Neuron (in vitro differentiated cells): ENCODE data around the gene ZMYM2.

ENCODE experiments used
- H2AFZ ChIP-seq: one replicate; pipeline ENCODE4 v1.6.1; 2013; ENCODE audit warnings: low read depth, mild to moderate bottlenecking, inconsistent platforms, low read length, moderate library complexity
- H3K27me3 ChIP-seq: one replicate; pipeline ENCODE4 v1.6.1; 2013; ENCODE audit warnings: low read length; ENCODE audit not compliant: insufficient read depth
- H3K36me3 ChIP-seq: one replicate; pipeline ENCODE4 v1.6.1; 2013; ENCODE audit warnings: low read length; ENCODE audit not compliant: insufficient read depth
- H3K4me1 ChIP-seq: one replicate; pipeline ENCODE4 v1.6.1; 2013; ENCODE audit warnings: low read length; ENCODE audit not compliant: insufficient read depth
- H3K4me3 ChIP-seq: 2 replicates; pipeline ENCODE4 v1.5.1; 2013; ENCODE audit warnings: mild to moderate bottlenecking, low read length, moderate library complexity
- H3K9me3 ChIP-seq: one replicate; pipeline ENCODE4 v1.6.1; 2013; ENCODE audit warnings: low read length

Gene ZMYM2

DNA sequence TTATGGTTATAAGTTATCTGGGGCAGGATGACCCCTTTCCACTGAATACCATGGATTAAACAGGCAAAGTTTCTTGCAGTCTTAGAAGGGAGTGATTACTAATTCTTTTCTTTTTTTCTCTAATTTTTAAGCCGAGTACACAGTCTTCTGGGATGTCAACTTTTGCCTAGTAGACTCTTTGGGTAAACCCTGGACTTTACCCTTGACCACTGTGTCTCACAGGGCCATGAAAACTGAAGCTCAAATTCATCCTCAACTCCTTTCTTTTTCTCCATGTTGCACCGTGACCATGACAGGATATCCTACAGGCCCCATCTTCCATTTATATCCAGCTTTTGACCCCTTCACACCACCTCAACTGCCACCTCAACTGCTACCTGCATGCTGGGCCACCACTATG lies 150.5 kb downstream of the ZMYM2 start:
- Histone ChIP-seq H3K9me3 (no peaks in the 10 kb centered on the region), H3K4me1 (no peaks in the 10 kb centered on the region), H2AFZ (no peak overlapping the region), H3K36me3 (no peaks in the 10 kb centered on the region), H3K4me3 (no peak overlapping the region), H3K27me3 (peaks cover 4% of the 10 kb centered on the region)

DNA sequence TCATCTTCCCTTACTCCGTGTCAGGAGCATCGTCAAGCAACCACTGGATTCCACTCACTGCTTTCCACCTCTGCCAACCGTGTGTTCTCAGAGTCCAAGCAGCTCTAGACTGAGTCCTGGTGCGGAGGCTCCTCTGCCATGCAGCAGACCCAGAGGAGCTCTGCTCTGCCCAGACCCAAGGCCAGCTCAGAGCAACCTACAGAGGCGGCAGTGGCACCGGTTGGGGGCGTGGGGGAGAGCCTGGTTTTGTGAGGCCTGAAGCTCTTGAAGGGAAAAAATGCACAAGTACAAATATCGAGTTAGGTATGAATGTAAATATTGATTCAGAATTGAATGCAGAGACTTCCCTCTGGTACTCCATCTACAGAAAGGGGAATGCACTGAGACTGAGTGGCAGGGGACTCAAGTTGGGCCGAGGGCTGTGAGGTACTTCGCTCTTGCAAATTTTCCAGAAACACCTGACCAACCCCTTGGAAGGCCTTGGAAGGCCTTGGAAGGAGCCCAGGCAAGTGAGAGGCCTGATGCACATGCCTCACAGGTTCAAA lies 155.6 kb downstream of the ZMYM2 start:
- H2AFZ ChIP-seq = no peak overlapping the region
- H3K4me3 ChIP-seq = no peak overlapping the region
- H3K27me3 ChIP-seq = peaks cover 2% of the 10 kb centered on the region
- H3K4me1 ChIP-seq = peaks cover 3% of the 10 kb centered on the region
- no peaks in the 10 kb centered on the region for H3K36me3 ChIP-seq
- H3K9me3 ChIP-seq = no peaks in the 10 kb centered on the region

- Histone ChIP-seq H3K9me3 (no peaks in the 10 kb centered on the region), H3K27me3 (peaks cover 4% of the 10 kb centered on the region), H3K36me3 (no peaks in the 10 kb centered on the region), H3K4me1 (peaks cover 3% of the 10 kb centered on the region), H3K4me3 (no peak overlapping the region), H2AFZ (no peak overlapping the region)
These were observed 157.7 kb downstream of the ZMYM2 start for GRCh38 chr13:20116213-20116612.

DNA sequence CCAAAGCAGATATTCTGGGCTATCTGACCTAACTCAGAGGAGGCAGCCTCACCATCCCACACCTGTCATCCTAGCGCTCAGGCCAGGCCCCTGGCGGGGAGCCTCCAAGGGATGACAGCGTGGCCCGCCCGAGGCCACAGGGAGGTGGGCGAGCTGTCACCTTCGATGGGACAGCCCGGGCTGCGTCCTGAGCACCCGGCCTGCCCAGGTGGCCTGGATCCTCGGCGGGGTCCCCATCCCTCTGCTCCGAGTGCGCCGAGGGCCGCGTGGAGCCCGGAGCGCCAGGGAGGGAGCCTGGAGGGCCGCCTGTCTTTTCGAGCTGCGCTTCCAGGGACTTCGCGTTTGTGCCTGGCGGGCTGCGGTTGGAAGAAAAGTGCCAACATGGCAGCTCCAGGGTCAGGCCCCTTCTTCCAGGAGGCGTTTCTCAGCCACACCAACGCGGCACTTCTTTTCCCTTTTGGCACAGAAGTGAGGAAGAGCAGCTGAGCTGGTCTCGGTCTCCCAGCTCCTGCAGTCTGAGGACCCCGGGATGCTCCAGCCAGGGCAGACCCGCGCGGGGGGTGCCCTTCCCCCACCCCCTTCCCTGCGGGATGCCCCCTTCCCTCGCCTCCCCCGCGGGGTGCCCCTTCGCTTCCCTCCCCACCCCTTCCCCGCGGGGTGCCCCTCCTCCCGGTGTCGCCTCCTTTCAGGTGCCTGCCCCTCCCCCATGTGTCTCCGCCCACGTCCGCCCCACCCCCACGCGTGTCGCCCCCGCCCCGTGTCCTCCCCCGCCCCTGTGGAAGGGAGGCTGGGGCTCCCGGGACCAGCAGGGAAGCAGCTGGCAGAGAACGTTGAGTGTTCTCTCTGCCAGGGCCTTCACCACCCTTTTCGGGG lies 160.0 kb downstream of the ZMYM2 start:
- no peaks in the 10 kb centered on the region for H3K36me3 ChIP-seq
- H3K27me3 ChIP-seq = peaks cover 8% of the 10 kb centered on the region
- peak overlapping the region; percentile 74 for H2AFZ ChIP-seq
- H3K9me3 ChIP-seq = no peaks in the 10 kb centered on the region
- H3K4me3 ChIP-seq = peak overlapping the region; percentile 25
- H3K4me1 ChIP-seq = peaks cover 3% of the 10 kb centered on the region

- H3K36me3 ChIP-seq = no peaks in the 10 kb centered on the region
- H2AFZ ChIP-seq = peak overlapping the region; percentile 20
- no peak overlapping the region for H3K4me3 ChIP-seq
- peaks cover 3% of the 10 kb centered on the region for H3K4me1 ChIP-seq
- H3K27me3 ChIP-seq = peaks cover 12% of the 10 kb centered on the region
- no peaks in the 10 kb centered on the region for H3K9me3 ChIP-seq
These were observed 161.4 kb downstream of the ZMYM2 start for GRCh38 chr13:20119960-20120359.

GRCh38 chr13:20121159-20121525 lies 162.6 kb downstream of the ZMYM2 start:
- no peak overlapping the region for H2AFZ ChIP-seq
- peaks cover 23% of the 10 kb centered on the region for H3K27me3 ChIP-seq
- no peaks in the 10 kb centered on the region for H3K36me3 ChIP-seq
- H3K4me1 ChIP-seq = peaks cover 3% of the 10 kb centered on the region
- H3K9me3 ChIP-seq = no peaks in the 10 kb centered on the region
- H3K4me3 ChIP-seq = no peak overlapping the region

- Histone ChIP-seq H2AFZ (no peak overlapping the region), H3K27me3 (peaks cover 39% of the 10 kb centered on the region)
These were observed 165.8 kb downstream of the ZMYM2 start for GRCh38 chr13:20124303-20124702.

DNA sequence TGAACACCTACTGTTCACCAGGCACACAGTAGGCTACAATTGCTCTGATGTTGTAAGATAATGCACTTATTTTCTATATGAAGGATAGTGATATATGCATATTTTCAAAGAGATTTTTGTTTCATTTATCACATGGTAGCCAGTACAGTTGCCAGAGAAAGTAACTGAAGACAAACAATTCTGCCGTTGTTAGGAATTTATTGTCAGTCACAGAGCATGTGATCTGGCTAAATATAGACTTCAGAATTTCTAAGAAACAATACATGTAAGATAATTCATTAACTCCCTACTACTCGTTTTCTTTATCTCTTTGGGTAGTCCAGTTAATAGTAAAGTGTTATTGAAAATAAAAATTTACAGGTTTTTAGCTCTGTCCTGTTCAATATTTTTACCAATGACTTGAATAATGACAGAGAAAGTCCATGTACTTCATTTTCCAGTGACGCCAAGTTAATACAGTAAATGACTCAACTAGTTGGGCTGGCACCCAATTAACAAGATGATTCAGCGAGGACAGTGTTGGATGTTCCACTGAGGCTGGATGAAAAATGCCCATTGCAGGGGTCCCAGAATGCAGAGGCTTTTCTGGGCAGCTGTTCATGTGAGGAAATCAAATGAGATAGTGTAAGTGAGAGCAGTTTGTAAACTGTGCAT lies 166.7 kb downstream of the ZMYM2 start:
- no peak overlapping the region for H2AFZ ChIP-seq
- no peaks in the 10 kb centered on the region for H3K4me1 ChIP-seq
- H3K9me3 ChIP-seq = no peaks in the 10 kb centered on the region
- H3K27me3 ChIP-seq = peaks cover 47% of the 10 kb centered on the region
- H3K36me3 ChIP-seq = no peaks in the 10 kb centered on the region
- H3K4me3 ChIP-seq = no peak overlapping the region

More at GRCh38 chr13:20124303-20124702, 165.8 kb downstream of the ZMYM2 start:
- H3K4me3 ChIP-seq = no peak overlapping the region
- H3K9me3 ChIP-seq = no peaks in the 10 kb centered on the region
- H3K4me1 ChIP-seq = no peaks in the 10 kb centered on the region
- no peaks in the 10 kb centered on the region for H3K36me3 ChIP-seq

DNA sequence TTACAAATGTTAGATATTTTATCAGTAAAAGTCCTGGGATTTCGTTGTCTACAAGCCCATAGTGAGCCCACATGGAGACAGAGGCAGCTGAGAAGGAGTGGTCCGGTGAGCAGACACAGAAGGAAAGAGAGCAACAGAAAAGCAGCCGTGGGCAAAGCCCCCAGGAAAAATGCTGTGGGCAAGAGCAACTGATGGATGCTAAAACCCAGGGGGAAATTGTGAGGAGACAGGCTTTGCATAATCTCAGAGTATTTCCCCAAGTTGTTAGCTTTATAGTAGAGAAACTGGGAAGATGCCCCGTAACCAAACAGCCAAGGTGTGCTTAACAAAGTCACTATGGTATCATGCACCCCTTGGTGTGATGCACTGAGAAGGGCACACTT lies 167.2 kb downstream of the ZMYM2 start:
- no peak overlapping the region for H3K4me3 ChIP-seq
- no peaks in the 10 kb centered on the region for H3K4me1 ChIP-seq
- no peaks in the 10 kb centered on the region for H3K36me3 ChIP-seq
- no peaks in the 10 kb centered on the region for H3K9me3 ChIP-seq
- H3K27me3 ChIP-seq = peaks cover 51% of the 10 kb centered on the region
- H2AFZ ChIP-seq = no peak overlapping the region

DNA sequence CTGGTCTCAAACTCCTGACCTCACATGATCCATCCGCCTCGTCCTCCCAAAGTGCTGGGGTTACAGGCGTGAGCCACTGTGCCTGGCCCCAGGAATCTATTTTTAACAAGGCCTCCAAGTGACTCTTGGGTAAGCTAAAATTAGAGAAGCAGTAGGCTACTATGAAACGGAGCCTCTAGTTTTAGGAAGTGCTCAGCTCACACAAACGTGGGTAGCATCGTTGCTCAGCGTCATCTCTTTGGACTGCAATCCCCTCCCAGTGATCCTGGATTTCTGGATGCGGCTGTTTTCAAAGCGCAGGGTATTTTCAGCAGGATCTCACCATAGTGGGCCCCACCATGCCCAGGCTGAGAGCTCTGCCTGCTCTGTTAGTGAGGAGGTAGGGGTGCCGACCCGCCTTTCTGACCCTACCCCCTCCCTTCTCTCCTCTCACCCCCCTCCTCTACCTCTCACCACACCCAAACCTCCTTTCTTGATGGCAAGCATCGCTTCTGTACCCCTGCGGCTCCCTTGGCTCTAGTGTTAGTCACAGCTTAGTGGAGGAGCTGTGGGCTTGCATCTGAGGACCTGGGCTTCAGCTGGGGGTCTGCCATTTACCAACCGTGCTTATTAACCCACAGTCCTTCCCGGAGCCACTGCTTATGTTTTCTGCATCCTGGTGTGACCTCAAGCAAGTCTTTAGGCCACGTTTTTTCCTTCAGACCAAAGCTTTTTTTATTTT lies 168.2 kb downstream of the ZMYM2 start:
- Histone ChIP-seq H2AFZ (no peak overlapping the region), H3K4me3 (no peak overlapping the region), H3K36me3 (no peaks in the 10 kb centered on the region), H3K9me3 (no peaks in the 10 kb centered on the region), H3K4me1 (no peaks in the 10 kb centered on the region), H3K27me3 (peaks cover 51% of the 10 kb centered on the region)

- Histone ChIP-seq H3K9me3 (no peaks in the 10 kb centered on the region), H2AFZ (no peak overlapping the region), H3K27me3 (peaks cover 51% of the 10 kb centered on the region), H3K4me1 (no peaks in the 10 kb centered on the region), H3K4me3 (no peak overlapping the region), H3K36me3 (no peaks in the 10 kb centered on the region)
These were observed 168.7 kb downstream of the ZMYM2 start for GRCh38 chr13:20127262-20127561.

DNA sequence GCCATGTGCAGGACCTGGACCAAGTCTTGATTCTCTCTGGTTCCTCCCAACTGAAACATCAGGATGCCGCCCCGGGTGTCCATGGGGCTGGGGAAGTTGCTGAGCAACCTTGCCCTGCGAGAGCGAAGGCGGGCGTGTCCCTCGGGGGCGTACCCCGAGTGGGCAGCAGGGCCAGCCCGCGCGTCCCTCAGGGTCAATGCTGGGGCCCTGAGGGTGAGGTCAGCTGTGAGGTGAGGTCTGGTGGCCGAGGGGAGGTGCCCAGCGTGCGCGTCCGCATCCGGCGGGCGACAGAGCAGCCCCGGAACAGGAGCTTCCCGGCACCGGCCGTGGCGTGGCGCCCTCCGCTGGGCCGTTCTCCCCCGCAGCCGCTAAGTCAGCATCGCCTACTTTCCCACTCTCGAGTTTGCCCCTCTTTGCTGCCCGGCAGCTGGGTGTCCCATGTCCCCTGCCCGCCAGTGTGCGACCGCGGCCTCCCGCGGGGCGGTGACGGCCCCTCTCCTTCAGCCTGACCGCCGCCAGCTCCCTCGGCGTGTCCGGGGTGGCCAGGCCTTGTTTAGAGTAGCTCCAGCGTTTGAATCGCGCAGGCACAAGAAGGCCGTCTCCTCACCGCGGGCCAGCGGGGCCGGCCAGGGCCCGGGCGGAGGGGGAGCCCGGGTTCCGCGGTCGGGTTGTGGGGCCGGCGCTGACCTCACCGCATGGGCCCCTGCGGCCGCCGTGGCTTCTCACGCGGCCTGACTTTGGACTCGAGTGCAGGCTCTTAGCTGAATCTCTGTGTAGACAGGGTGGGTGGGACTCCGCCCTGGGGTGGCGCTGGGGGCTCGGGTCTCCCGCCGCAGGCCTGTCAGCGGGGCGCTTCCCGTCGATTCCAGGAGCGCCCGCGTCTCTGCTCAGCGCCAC lies 169.3 kb downstream of the ZMYM2 start:
- Histone ChIP-seq H3K4me3 (peak overlapping the region; percentile 38), H3K27me3 (peaks cover 51% of the 10 kb centered on the region), H3K9me3 (no peaks in the 10 kb centered on the region), H2AFZ (peak overlapping the region; percentile 96), H3K4me1 (no peaks in the 10 kb centered on the region), H3K36me3 (no peaks in the 10 kb centered on the region)
